ENCODE data around the gene CCDC127.
"Not testable (repeated sequence)": the region's sequence is repeated elsewhere in the genome, so short reads cannot be mapped to it uniquely, and the experiment has no call there.

The CCDC127 gene

DNA sequence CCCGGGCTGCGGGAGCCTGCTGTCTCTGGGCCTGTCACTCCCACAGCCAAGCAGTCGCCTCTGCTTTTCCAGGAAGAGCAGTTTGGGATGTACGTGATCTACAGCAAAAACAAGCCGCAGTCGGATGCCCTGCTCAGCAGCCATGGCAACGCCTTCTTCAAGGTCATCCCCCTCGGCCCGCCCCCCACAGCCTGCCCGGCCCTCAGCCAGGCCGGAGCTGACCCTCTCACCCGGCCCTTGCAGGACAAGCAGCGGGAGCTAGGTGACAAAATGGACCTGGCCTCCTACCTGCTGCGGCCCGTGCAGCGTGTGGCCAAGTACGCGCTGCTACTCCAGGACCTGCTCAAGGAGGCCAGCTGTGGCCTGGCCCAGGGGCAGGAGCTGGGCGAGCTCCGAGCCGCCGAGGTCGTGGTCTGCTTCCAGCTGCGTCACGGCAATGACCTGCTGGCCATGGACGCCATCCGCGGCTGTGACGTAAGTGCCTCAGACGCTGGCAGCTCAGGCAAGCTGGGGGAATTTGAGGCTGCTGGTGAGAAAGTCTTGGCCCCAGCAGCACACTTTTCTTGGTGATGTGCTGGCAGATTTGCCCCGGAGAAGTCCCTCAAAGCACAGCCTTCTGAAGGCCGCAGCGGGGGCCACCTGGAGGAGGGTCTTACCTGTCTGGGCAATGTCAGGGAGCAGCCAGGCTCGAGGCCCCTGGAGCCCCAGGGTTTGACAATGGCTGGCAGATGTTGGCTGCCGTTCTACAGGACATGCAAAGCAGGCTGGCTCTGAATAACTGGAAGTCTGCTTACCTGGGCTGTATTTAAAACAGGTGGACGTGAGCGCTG is 46.8 kb downstream of the CCDC127 start:
- no peak for DNase-seq

DNA sequence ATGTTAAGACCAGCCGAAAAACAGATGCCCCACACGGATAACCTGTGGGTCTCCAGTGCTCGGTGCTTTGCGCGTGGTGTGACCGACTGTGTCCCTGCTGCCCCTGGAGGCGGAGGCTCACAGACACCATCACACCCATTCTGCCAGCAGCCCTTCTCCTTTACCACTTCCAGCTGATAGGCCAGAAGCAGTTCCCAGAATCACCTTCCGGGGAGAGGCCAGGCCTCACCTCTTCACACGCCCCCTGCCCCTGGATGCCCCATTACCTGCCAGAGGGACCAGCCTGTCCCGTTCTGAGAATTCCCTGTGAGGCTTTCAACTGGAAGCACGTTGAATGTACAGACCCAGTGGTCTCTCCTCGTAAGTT is 48.2 kb downstream of the CCDC127 start:
- DNase-seq, result no peak

DNA sequence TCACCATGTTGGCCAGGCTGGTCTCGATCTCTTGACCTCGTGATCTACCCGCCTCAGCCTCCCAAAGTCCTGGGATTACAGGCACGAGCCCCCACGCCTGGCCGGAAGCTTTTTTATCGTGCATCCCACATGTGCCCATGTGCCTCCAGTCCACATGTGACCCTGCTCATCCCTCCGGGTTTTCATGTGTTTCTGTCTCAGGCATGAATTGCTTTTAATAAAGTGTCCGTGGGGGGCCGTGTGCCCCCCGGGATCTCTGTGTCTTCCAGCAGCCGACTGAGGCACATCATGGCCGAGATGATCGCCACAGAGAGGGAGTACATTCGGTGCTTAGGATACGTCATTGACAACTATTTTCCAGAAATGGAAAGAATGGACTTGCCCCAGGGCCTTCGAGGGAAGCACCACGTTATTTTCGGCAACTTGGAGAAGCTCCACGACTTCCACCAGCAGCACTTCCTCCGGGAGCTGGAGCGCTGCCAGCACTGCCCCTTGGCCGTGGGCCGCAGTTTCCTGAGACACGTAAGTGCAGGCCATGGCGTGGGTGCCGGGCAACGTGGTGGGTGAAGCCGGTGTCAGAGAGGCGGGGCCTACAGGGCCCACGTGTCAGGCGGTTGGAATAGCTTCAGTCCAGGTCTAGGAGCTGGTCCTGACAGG is 48.8 kb downstream of the CCDC127 start:
- DNase-seq, result no peak

- no peak for DNase-seq
These were observed 49.8 kb downstream of the CCDC127 start for GRCh38 chr5:167982-168660.

GRCh38 chr5:167511-167910 is 50.4 kb downstream of the CCDC127 start:
- DNase-seq, result no peak

GRCh38 chr5:166441-167372 is 51.2 kb downstream of the CCDC127 start:
- no peak for DNase-seq

DNA sequence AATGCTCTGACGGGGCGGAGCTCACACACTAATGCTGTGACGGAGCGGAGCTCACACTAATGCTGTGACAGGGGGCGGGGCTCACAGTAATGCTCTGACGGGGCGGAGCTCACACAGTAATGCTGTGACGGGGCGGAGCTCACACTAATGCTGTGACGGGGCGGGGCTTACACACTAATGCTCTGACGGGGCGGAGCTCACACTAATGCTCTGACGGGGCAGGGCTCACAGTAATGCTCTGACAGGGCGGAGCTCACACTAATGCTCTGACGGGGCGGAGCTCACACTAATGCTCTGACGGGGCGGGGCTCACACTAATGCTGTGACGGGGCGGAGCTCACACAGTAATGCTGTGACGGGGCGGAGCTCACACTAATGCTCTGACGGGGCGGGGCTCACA is 53.2 kb downstream of the CCDC127 start:
- DNase-seq, result not testable (repeated sequence)

DNA sequence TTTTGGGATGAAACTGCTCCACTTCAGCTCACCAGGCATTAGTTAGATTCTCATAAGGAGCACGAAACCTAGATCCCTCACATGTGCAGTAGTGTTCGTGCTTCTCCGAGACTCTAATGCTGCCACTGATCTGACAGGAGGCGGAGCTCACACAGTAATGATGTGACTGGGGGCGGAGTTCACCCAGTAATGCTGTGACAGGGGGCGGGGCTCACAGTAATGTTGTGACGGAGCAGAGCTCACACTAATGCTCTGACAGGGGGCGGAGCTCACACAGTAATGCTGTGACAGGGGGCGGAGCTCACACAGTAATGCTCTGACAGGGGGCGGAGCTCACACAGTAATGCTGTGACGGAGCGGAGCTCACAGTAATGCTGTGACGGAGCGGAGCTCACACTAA is 53.7 kb downstream of the CCDC127 start:
- DNase-seq, result no peak

DNA sequence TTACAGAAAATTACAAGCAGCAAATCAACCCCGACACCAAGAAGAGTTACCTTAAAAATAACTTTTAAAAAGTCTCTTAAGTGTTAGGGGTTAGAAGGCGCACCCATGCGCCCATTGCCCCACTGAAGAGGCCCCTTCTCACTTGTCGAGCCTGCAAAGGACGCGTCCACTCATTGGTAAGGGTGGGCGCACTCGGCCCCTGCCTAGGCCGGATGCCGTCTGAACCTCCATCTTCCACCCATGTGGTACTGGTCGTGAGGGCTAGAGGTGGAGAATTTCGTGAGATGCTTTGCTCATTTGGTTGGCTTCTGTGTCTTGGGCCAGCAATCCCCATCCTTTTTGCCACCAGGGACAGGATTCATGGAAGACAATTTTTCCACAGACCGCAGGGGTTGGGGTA is 54.1 kb downstream of the CCDC127 start:
- no peak for DNase-seq

DNA sequence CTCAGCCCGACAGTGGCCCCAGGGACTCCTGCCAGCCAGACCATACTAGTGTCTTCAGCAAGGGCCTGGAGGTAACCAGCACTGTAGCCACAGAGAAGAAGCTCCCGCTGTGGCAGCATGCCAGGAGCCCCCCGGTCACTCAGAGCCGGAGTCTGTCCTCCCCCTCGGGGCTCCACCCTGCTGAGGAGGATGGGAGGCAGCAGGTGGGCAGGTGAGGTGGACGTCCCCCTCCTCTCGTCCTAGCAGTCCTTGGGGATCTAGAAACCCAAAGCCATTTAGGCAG is 54.7 kb downstream of the CCDC127 start:
- no peak for DNase-seq

GRCh38 chr5:162565-163337 is 55.2 kb downstream of the CCDC127 start:
- DNase-seq, result no peak

DNA sequence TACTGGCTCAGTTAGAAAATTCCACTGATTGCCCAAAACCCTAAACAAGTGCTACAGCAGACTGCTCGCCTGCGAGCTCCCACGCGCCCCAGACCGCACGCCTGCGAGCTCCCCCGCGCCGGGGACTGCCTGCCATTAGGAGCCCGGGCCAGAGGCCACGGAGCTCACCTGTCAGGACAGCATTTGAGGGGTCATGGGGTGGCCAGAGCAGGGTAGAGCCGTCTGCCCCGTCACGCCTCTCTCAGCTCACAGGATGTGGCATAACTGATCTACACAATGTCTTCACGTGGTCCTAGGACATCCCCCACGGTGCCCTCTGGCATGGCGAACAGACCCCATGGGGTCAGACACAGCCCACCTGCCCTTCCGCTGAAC is 55.8 kb downstream of the CCDC127 start:
- no peak for DNase-seq

- no peak for DNase-seq
These were observed 56.2 kb downstream of the CCDC127 start for GRCh38 chr5:161803-162110.

DNA sequence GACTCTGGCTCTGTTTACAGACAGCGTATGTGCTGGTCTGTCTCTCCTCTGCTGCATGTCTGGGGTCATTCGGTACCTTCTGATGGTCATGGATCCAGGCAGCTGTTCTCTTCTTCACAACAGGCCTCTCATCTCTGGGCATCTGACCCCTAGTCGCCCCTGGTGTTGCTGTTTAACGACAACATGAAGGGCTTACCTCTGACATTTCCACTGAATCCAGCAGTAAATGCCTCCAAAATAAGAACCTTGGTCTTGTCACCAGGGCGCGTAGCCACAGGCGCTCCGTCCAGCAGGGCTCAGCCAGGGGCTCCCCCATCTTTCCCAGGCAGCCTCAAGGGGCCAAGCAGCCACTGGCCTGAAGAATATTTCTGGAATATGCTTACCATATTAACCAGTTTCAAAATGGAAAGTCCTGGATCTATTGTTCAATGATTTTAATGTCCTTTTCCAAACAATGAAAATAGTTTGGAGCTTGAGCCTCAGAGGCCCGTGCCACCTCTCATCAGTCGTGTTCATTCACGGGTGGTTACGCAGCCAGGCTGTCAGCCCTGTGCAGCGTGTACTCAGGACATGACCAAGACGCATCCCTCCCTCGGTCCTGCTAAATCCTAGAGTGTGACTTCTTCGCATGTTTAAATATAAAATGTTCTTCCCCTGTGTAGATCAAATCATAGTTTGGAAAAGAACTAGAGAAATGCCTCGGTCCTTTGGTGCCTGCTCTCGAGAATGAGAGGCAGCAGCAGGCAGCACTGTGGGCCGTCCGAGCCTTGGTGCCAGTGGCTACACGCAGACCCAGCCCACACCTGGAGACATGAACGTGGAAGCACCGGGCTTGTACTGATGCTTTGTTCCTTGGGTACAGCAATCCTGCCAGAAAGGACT is 56.8 kb downstream of the CCDC127 start:
- DNase-seq, result no peak

DNA sequence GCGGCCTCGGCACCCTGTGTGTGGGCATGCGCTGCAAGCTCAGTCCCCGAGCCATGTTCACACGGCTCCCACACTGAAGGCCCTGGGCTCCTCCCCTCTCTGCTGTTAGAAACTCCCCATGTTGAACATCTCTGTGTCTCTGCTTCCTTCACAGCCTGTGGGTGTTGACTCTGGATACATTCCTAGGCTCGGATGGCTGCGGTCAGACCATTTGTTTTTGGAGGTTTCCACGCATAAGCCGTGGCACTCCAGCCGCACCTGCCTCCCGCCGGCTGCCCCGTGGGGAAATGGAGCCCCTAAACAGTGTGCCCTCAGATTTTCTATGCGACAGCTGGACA is 57.8 kb downstream of the CCDC127 start:
- DNase-seq, result no peak

GRCh38 chr5:159448-160172 is 58.3 kb downstream of the CCDC127 start:
- no peak for DNase-seq

DNA sequence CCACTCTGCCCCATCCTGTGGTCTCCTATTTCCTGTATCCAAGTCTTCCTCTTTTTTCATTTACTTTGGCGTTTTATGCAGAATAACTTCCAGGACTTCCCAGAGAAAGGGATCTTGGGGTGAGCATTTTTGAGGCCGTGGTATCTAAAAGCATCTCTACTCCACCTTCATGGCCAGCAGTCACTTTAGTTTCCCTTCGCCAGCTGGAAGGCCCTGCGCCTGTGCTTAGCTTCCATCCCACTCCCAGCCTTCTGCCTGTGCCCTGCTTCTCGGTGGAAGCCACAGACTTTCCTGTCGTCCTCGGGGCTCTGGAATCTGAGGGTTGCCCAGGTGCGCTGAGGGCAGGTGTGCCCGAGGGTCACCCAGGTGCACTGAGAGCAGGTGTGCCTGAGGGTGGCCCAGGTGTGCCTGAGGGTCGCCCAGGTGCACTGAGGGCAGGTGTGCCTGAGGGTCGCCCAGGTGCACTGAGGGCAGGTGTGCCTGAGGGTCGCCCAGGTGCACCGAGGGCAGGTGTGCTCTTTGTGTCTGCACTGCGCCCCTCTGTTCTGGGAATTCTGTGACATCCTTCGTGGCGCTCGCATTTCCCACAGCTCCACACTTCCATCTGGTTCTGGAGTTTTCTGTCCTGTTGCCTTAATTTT is 59.0 kb downstream of the CCDC127 start:
- DNase-seq, result no peak

DNA sequence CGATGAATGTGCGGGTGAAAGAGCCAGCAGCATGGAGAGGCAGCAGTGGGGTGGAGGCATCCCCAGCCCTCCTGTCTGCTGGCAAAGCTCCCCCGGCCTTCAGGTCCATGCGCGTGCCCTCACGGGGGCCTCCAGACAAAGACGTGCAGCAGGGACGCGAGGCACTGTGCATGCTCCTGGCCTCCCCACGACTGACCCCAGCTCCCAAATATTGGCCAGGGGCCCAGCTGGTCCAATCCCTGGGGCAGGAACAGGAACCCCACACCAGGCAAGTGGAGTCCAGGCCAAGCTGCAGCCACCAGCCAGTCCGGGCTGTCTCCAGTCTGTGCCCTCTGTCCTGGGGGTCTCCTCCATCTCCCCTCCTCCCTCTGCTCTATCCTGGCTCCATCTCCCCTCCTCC is 60.2 kb downstream of the CCDC127 start:
- DNase-seq, result no peak

DNA sequence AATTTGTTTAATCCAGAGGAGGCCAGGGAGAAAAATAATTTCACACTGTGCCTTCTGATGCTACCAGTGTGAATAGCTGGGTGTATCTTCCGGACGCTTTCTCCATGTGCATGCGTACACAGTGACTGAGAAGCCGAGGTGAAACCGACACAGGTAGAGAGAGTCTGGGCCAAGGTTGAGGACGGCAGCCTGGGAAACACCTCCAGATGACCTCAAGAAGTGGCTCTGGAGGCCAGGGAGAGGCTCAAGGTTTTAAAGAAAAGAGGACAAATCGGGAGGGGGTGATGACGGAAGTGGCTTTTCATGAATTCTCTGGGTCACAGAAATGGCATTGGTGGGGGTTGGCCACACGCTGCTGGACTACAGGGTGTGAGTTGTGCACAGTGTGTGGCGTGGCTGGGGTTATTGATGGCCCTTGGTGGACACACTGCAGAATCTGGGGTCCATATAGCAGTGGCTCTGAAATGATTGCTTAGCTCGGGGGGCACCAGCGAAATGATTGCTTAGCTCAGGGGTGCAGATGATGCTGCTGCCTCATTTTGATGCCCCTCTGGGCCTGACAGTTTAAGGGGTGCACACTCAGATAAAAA is 60.7 kb downstream of the CCDC127 start:
- no peak for DNase-seq

- DNase-seq, result no peak
These were observed 61.4 kb downstream of the CCDC127 start for GRCh38 chr5:156411-157072.
